ENCODE measurements around the gene GABRR2. TPM values are rescaled to one million over a fixed set of nuclear protein-coding genes. Genes with fewer than 3 reads are reported as not detected.

GABRR2 gene
- total and polyA plus RNA-seq, 2 of the 4 experiments (the other 2 are of a cell fraction), result 0.26 TPM; not detected in 1

DNA sequence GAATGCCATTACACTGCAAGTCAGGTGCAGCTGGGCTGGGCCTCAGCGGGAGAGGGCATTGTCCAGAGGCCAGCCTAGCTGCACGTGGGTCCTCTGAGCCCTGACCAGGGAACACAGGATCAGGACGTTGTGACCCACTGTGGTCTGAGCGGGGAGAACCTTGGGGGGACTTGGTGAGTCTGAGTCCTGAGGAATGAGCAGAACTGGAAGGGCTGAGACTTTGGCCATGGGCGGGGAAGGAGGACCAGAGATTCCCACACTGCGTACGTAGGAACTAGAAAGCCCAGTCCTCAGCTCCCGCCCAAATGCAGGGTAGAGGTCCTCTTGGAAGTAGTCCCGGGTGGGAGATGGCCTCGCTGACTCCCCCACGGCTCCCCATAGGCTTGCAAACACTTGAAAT lies 42.5 kb downstream of the GABRR2 start:
- POLR2A ChIA-PET (ENCODE audit: unreplicated experiment), result no interaction called here
- dilution Hi-C loops (cut with HindIII; ENCODE audit: low sequenced_read_pairs, unreplicated experiment), result no loop called here
- Histone ChIP-seq H2BK120ac (ENCODE audit: low read depth, low read length) (no peak overlapping the region), H3K4me3 (ENCODE audit: insufficient read depth, low read depth, low read length) (no peak overlapping the region), H3K23ac (ENCODE audit: low read depth, low read length) (no peak overlapping the region), H2BK5ac (ENCODE audit: low read depth, low read length, poor library complexity, severe bottlenecking) (no peak overlapping the region), H3K4me1 (ENCODE audit: control insufficient read depth, insufficient read depth, low read length) (no peaks in the 10 kb centered on the region), H3K9me1 (ENCODE audit: insufficient read depth, low read length) (no peaks in the 10 kb centered on the region), H4K5ac (ENCODE audit: low read depth, low read length) (no peak overlapping the region), H3K4me2 (ENCODE audit: low read depth, low read length) (no peak overlapping the region), H3K56ac (ENCODE audit: extremely low read depth, insufficient read depth, low read length) (no peak overlapping the region), H2BK20ac (ENCODE audit: low read depth, low read length) (no peak overlapping the region), H3K14ac (replicated peaks; ENCODE audit: low read depth, low read length) (no peak overlapping the region), H3K9ac (ENCODE audit: low read depth, low read length) (no peak overlapping the region), H4K20me1 (ENCODE audit: insufficient read depth, low read length) (no peaks in the 10 kb centered on the region), H2AK9ac (replicated peaks; ENCODE audit: low read depth, low read length, poor library complexity) (no peak overlapping the region), H3K27ac (ENCODE audit: insufficient read depth, low read length) (no peak overlapping the region), H4K8ac (ENCODE audit: low read depth in 2 of 2, low read length in 2 of 2) (no peak overlapping the region), H4K91ac (ENCODE audit: insufficient read depth, low read depth, low read length) (no peak overlapping the region), H3K18ac (ENCODE audit: low read depth, low read length) (no peak overlapping the region), H3K27me3 (ENCODE audit: control insufficient read depth, insufficient read depth, low read length) (peaks cover 6% of the 10 kb centered on the region), H2BK15ac (ENCODE audit: low read depth, low read length) (no peak overlapping the region), H3K9me3 (ENCODE audit: control insufficient read depth, insufficient read depth, low read length) (no peaks in the 10 kb centered on the region), H3K4ac (ENCODE audit: low read depth, low read length) (no peak overlapping the region), H2AK5ac (ENCODE audit: low read depth, low read length) (no peak overlapping the region), H3K79me1 (ENCODE audit: low read depth in 1 of 2, low read length in 2 of 2) (no peaks in the 10 kb centered on the region), H2AFZ (replicated peaks; ENCODE audit: low read length, poor library complexity) (no peak overlapping the region), H3K36me3 (ENCODE audit: control insufficient read depth, insufficient read depth, low read length) (no peaks in the 10 kb centered on the region)
- no peak for TF ChIP-seq BHLHE40 (IDR thresholded peaks at IDR 0.05; ENCODE audit: low read depth, low read length)
- no peak for TF ChIP-seq POLR2A (IDR thresholded peaks at IDR 0.05; ENCODE audit: low read depth, low read length)
- no peak for TF ChIP-seq CHD1 (IDR thresholded peaks at IDR 0.05; ENCODE audit: low read depth, low read length)
- no peak for TF ChIP-seq FOS (IDR thresholded peaks at IDR 0.05; ENCODE audit: low read depth, low read length)
- TF ChIP-seq, protein P1, sequence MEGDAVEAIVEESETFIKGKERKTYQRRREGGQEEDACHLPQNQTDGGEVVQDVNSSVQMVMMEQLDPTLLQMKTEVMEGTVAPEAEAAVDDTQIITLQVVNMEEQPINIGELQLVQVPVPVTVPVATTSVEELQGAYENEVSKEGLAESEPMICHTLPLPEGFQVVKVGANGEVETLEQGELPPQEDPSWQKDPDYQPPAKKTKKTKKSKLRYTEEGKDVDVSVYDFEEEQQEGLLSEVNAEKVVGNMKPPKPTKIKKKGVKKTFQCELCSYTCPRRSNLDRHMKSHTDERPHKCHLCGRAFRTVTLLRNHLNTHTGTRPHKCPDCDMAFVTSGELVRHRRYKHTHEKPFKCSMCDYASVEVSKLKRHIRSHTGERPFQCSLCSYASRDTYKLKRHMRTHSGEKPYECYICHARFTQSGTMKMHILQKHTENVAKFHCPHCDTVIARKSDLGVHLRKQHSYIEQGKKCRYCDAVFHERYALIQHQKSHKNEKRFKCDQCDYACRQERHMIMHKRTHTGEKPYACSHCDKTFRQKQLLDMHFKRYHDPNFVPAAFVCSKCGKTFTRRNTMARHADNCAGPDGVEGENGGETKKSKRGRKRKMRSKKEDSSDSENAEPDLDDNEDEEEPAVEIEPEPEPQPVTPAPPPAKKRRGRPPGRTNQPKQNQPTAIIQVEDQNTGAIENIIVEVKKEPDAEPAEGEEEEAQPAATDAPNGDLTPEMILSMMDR (conservative IDR thresholded peaks at IDR 0.05; ENCODE audit: low read depth, low read length), result no peak
- no peak for TF ChIP-seq MAFK (IDR thresholded peaks at IDR 0.05; ENCODE audit: low read depth, low read length)
- no peak for TF ChIP-seq MXI1 (IDR thresholded peaks at IDR 0.05; ENCODE audit: borderline replicate concordance, low read depth, low read length)
- TF ChIP-seq NFE2L2 (IDR thresholded peaks at IDR 0.05; ENCODE audit: low read depth, low read length), result no peak
- no peak for TF ChIP-seq RAD21 (IDR thresholded peaks at IDR 0.05; ENCODE audit: low read length)
- TF ChIP-seq, protein P2, sequence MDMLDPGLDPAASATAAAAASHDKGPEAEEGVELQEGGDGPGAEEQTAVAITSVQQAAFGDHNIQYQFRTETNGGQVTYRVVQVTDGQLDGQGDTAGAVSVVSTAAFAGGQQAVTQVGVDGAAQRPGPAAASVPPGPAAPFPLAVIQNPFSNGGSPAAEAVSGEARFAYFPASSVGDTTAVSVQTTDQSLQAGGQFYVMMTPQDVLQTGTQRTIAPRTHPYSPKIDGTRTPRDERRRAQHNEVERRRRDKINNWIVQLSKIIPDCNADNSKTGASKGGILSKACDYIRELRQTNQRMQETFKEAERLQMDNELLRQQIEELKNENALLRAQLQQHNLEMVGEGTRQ (IDR thresholded peaks at IDR 0.05; ENCODE audit: low read depth, low read length), result no peak
- no peak for TF ChIP-seq CEBPB (IDR thresholded peaks at IDR 0.05; ENCODE audit: low read depth, low read length)
- TF ChIP-seq SMC3 (IDR thresholded peaks at IDR 0.05; ENCODE audit: low read depth, low read length), result no peak
- WGBS, 2 experiments (ENCODE audit: extremely low coverage in 2 of 2, insufficient read length in 1 of 2), result 73% methylated on average over 6 of the region's 11 CpGs; no CpG with 5 or more reads in 1 of the 2 experiments
- DNase-seq (no peak), ATAC-seq (ENCODE audit: low read depth) (no peak)
- CTCF ChIA-PET, result interaction anchor here (0.6 kb wide), 1 partner anchor 102 kb away, joined by 5 read pairs; no protein-coding TSS in a partner anchor
- intact Hi-C loops (cut with micrococcal nuclease), result no loop called here
- BruUV-seq (replicated peaks), result no TSS peak
- in situ Hi-C loops (cut with MboI; ENCODE audit: low sequenced_read_pairs), result no loop called here

All from IMR-90 (cell line).